Activated naive CD4-positive, alpha-beta T cell treated with anti-CD3 and anti-CD28 coated beads, Interleukin-2, amount 10 ng/mL, durations not matched to agents 7 days and 5 days (primary cell): ENCODE results near the gene MKLN1.
"Not testable (repeated sequence)": the region's sequence is repeated elsewhere in the genome, so short reads cannot be mapped to it uniquely, and the experiment has no call there.

Experiments
- CTCF ChIA-PET: fragments of 350-600 bp; sonication (Branson Sonifier 250); formaldehyde crosslinking; loops from one replicate; lab custom pipeline; 2021; ENCODE audit warnings: antibody characterized with exemption; lab: Charles Lee
- DNase-seq: peaks from one replicate; pipeline ENCODE4 v3.0.0-alpha.2; 2020
- H3K27ac Mint-ChIP-seq: one replicate; pipeline ENCODE4 v1.8.0; 2021; ENCODE audit warnings: mild to moderate bottlenecking, moderate library complexity, mixed read lengths
- H3K27me3 Mint-ChIP-seq: one replicate; pipeline ENCODE4 v1.8.0; 2021; ENCODE audit warnings: mild to moderate bottlenecking, mixed read lengths
- H3K36me3 Mint-ChIP-seq: one replicate; pipeline ENCODE4 v1.8.0; 2021; ENCODE audit warnings: mixed read lengths
- H3K4me1 Mint-ChIP-seq: one replicate; pipeline ENCODE4 v1.8.0; 2021; ENCODE audit warnings: mixed read lengths
- H3K4me3 Mint-ChIP-seq: one replicate; pipeline ENCODE4 v1.8.0; 2021; ENCODE audit warnings: mild to moderate bottlenecking, moderate library complexity, mixed read lengths
- H3K9me3 Mint-ChIP-seq: one replicate; pipeline ENCODE4 v1.8.0; 2021; ENCODE audit warnings: mixed read lengths

MKLN1 gene

GRCh38 chr7:131326576-131326975, 1.1 kb upstream of the MKLN1 start:
- no peaks in the 10 kb centered on the region for H3K9me3 Mint-ChIP-seq
- DNase-seq, result no peak
- H3K27ac Mint-ChIP-seq, result no peak overlapping the region
- CTCF ChIA-PET, result interaction anchor here (2.0 kb wide), 1 partner anchor 10 kb away, joined by 6 read pairs; no protein-coding TSS in a partner anchor
- peaks cover 5% of the 10 kb centered on the region for H3K27me3 Mint-ChIP-seq
- peak overlapping the region; percentile 86 for H3K4me3 Mint-ChIP-seq
- H3K36me3 Mint-ChIP-seq, result peaks cover 25% of the 10 kb centered on the region
- peaks cover 48% of the 10 kb centered on the region for H3K4me1 Mint-ChIP-seq

GRCh38 chr7:131327049-131327625, 539 bp upstream of the MKLN1 start:
- Mint-ChIP-seq H3K9me3 (no peaks in the 10 kb centered on the region), H3K4me1 (peaks cover 48% of the 10 kb centered on the region), H3K27me3 (peaks cover 5% of the 10 kb centered on the region), H3K27ac (peak overlapping the region; percentile 92), H3K36me3 (peaks cover 26% of the 10 kb centered on the region), H3K4me3 (peak overlapping the region; percentile 86)
- CTCF ChIA-PET, result interaction anchor here (0.8 to 2.0 kb wide), 2 partner anchors 9 to 218 kb away, joined by 4 to 6 read pairs; no protein-coding TSS in a partner anchor
- peak; percentile 48 for DNase-seq

DNA sequence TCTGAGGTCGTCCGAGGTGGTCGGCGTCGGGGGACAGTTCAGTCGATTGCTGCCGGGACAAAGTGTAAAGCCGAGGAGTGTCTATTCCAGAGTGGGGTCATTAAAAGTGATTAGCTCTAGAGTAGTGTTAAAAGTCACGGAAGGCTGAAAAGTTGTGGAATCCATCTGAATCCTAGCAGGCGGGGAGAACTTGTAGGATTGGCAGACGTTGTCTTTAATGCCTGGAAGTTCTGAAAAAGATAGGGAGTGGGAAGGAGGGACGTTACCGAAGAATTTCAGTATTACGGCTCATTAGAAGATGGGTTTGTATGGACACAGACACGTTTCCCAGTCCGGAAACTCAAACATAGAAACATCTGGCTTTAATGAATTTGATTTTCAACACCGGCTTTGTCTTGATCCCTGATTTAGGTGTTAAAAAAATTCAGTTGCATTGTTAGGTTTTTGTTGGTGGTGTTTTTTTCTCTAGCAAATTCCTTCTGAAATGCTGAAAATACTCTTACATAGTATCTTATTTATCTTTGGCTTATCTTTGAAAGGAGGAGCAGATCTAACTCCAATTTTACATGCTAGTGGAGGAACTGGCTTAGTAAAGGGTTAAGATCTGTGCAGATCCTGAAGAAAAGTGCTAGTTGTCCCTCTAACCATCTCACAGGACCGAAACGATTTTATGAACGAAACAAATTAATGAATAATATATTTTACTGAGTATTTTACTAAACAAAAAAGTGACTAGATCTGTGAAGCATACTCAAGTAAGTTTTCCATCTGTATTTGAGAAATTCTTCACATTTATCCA, 900 bp downstream of the MKLN1 start:
- peaks cover 48% of the 10 kb centered on the region for H3K4me1 Mint-ChIP-seq
- H3K4me3 Mint-ChIP-seq, result peak overlapping the region; percentile 86
- CTCF ChIA-PET, result interaction anchor here (0.6 kb wide), 1 partner anchor 282 kb away, joined by 3 read pairs; no protein-coding TSS in a partner anchor
- peaks cover 33% of the 10 kb centered on the region for H3K36me3 Mint-ChIP-seq
- H3K9me3 Mint-ChIP-seq, result no peaks in the 10 kb centered on the region
- DNase-seq, result no peak
- H3K27ac Mint-ChIP-seq, result peak overlapping the region; percentile 92
- peaks cover 5% of the 10 kb centered on the region for H3K27me3 Mint-ChIP-seq

- Mint-ChIP-seq H3K9me3 (no peaks in the 10 kb centered on the region), H3K36me3 (peaks cover 39% of the 10 kb centered on the region), H3K4me1 (peaks cover 48% of the 10 kb centered on the region), H3K4me3 (peak overlapping the region; percentile 86), H3K27me3 (peaks cover 5% of the 10 kb centered on the region), H3K27ac (no peak overlapping the region)
- CTCF ChIA-PET, result interaction anchor here (0.6 kb wide), 1 partner anchor 282 kb away, joined by 3 read pairs; no protein-coding TSS in a partner anchor
- no peak for DNase-seq
Observed at GRCh38 chr7:131329176-131329570, 1.5 kb downstream of the MKLN1 start.

DNA sequence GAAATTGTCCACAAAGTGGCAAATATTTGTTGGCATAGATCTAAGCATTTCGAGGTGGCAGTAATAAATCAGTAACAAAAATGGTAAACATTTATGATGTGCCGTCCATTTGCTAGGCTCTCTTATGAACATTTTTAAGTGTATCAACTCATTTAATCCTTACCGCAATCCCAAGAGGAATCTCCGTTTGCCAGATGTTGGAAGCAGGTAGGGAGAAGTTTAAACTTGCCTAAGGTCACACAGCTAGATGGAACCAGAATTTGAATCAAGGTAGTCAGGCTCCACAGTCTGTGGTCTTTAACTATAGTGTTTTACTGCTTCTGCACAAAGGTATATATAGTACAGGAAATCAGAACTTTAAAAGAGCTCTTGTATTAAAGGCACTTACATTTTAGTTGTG, 2.6 kb downstream of the MKLN1 start:
- Mint-ChIP-seq H3K9me3 (peaks cover under 1% of the 10 kb centered on the region), H3K27me3 (peaks cover 5% of the 10 kb centered on the region), H3K4me1 (peaks cover 45% of the 10 kb centered on the region), H3K36me3 (peaks cover 47% of the 10 kb centered on the region), H3K4me3 (peak overlapping the region; percentile 51), H3K27ac (peak overlapping the region; percentile 37)
- CTCF ChIA-PET, result no interaction called here
- DNase-seq, result no peak

GRCh38 chr7:131331806-131332205, 4.1 kb downstream of the MKLN1 start:
- peaks cover 58% of the 10 kb centered on the region for H3K36me3 Mint-ChIP-seq
- H3K4me3 Mint-ChIP-seq, result no peak overlapping the region
- DNase-seq, result no peak
- CTCF ChIA-PET, result no interaction called here
- H3K4me1 Mint-ChIP-seq, result peaks cover 33% of the 10 kb centered on the region
- peaks cover 12% of the 10 kb centered on the region for H3K9me3 Mint-ChIP-seq
- H3K27ac Mint-ChIP-seq, result no peak overlapping the region
- H3K27me3 Mint-ChIP-seq, result peaks cover 5% of the 10 kb centered on the region

DNA sequence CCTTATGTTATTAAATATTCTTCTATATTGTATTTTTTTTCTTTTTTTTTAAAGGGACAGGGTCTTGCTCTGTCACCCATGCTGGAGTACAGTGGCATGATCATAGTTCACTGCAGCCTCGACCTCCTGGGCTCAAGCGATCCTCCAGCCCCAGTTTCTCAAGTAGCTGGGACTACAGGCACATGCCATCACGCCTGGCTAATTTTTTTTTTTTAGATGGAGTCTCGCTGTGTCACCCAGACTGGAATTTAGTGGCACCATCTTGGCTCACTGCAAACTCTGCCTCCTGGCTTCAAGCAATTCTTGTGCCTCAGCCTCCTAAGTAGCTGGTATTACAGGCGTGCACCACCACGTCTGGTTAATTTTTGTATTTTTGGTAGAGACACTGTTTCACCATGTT, 5.1 kb downstream of the MKLN1 start:
- H3K4me3 Mint-ChIP-seq, H3K27me3 Mint-ChIP-seq, H3K27ac Mint-ChIP-seq, DNase-seq, CTCF ChIA-PET: not testable (repeated sequence)
- Mint-ChIP-seq H3K9me3 (peaks cover 19% of the 10 kb centered on the region), H3K4me1 (peaks cover 26% of the 10 kb centered on the region), H3K36me3 (peaks cover 60% of the 10 kb centered on the region)

- Mint-ChIP-seq H3K36me3 (peaks cover 57% of the 10 kb centered on the region), H3K27me3 (no peaks in the 10 kb centered on the region), H3K4me1 (peaks cover 4% of the 10 kb centered on the region), H3K27ac (no peak overlapping the region), H3K9me3 (peaks cover 31% of the 10 kb centered on the region), H3K4me3 (no peak overlapping the region)
- DNase-seq, result no peak
- CTCF ChIA-PET, result interaction anchor here (1.0 to 1.3 kb wide), 2 partner anchors 9 to 12 kb away, joined by 3 to 6 read pairs; no protein-coding TSS in a partner anchor
Observed at GRCh38 chr7:131335639-131336381, 8.1 kb downstream of the MKLN1 start.

DNA sequence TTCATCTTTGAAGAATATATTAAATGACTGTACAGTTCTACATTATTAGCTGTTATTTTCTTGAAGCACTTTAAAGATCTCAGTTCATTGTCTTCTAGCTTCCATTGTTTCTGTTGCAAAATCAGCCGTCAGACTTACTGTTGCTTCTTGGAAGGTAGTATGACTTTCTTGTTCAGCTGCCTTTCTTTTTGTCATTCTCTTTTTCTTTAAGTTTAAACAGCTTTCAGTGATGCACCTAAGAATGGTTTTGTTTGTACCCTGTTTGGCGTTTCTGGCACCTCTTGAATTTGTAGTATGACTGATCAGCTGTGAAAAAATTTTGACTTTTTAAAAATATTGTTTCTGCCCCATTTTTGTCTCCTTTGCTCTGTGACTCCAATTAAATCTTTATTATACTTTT, 9.3 kb downstream of the MKLN1 start:
- DNase-seq, result no peak
- CTCF ChIA-PET, result interaction anchor here (1.0 to 1.3 kb wide), 2 partner anchors 11 kb away, joined by 3 to 6 read pairs; no protein-coding TSS in a partner anchor
- Mint-ChIP-seq H3K9me3 (peaks cover 31% of the 10 kb centered on the region), H3K4me1 (no peaks in the 10 kb centered on the region), H3K27me3 (no peaks in the 10 kb centered on the region), H3K4me3 (no peak overlapping the region), H3K36me3 (peaks cover 54% of the 10 kb centered on the region), H3K27ac (no peak overlapping the region)

DNA sequence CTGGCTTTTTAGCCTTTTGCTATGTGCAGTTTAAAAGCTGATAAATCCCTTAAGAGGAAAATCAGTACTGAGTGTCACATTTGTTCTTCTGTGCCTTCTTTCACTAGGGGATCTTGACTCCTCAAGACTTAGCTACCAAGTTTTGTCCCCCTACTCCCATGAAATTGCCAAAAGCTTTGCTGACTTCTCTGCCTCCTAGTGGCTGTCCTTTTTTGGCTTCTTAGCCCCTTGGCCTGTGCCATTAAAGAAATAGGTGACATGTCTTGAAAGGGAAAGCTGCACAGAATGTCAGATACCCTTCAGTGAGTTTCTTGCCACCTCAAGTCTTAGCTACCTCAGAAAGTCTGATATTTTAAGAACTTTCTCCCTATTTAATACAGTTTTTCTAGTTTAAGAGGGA, 10.5 kb downstream of the MKLN1 start:
- DNase-seq, result no peak
- H3K9me3 Mint-ChIP-seq, result peaks cover 31% of the 10 kb centered on the region
- no peaks in the 10 kb centered on the region for H3K4me1 Mint-ChIP-seq
- H3K27me3 Mint-ChIP-seq, result no peaks in the 10 kb centered on the region
- no peak overlapping the region for H3K27ac Mint-ChIP-seq
- H3K4me3 Mint-ChIP-seq, result no peak overlapping the region
- CTCF ChIA-PET, result no interaction called here
- peaks cover 54% of the 10 kb centered on the region for H3K36me3 Mint-ChIP-seq

- Mint-ChIP-seq H3K4me1 (no peaks in the 10 kb centered on the region), H3K36me3 (peaks cover 49% of the 10 kb centered on the region), H3K27me3 (no peaks in the 10 kb centered on the region), H3K9me3 (peaks cover 31% of the 10 kb centered on the region), H3K4me3 (no peak overlapping the region), H3K27ac (no peak overlapping the region)
- no peak for DNase-seq
- CTCF ChIA-PET, result no interaction called here
Observed at GRCh38 chr7:131338691-131339390, 11.2 kb downstream of the MKLN1 start.

- peaks cover 30% of the 10 kb centered on the region for H3K36me3 Mint-ChIP-seq
- H3K27ac Mint-ChIP-seq, result no peak overlapping the region
- peaks cover 20% of the 10 kb centered on the region for H3K9me3 Mint-ChIP-seq
- no peak overlapping the region for H3K4me3 Mint-ChIP-seq
- H3K27me3 Mint-ChIP-seq, result no peaks in the 10 kb centered on the region
- H3K4me1 Mint-ChIP-seq, result no peaks in the 10 kb centered on the region
- CTCF ChIA-PET, result no interaction called here
- no peak for DNase-seq
Observed at GRCh38 chr7:131341690-131342089, 14.0 kb downstream of the MKLN1 start.

- H3K4me1 Mint-ChIP-seq, result no peaks in the 10 kb centered on the region
- H3K27ac Mint-ChIP-seq, result no peak overlapping the region
- H3K27me3 Mint-ChIP-seq, result no peaks in the 10 kb centered on the region
- H3K4me3 Mint-ChIP-seq, result no peak overlapping the region
- DNase-seq, result no peak
- CTCF ChIA-PET, result interaction anchor here (1.1 kb wide), 1 partner anchor 10 kb away, joined by 4 read pairs; no protein-coding TSS in a partner anchor
- peaks cover 24% of the 10 kb centered on the region for H3K36me3 Mint-ChIP-seq
- peaks cover 12% of the 10 kb centered on the region for H3K9me3 Mint-ChIP-seq
Observed at GRCh38 chr7:131342864-131343442, 15.3 kb downstream of the MKLN1 start.
